Activated CD4-positive, CD25-positive, alpha-beta regulatory T cell treated with anti-CD3 and anti-CD28 coated beads, Interleukin-2, amount 50 U/mL, for 72 hours (primary cell): Measurements from ENCODE around the gene OSBPL2.
A peak's percentile ranks its signal among the peaks of the same experiment; 100 is the strongest.

ENCODE experiments used
- DNase-seq: peaks from one replicate; pipeline ENCODE4 v3.0.0; 2021

OSBPL2 gene

DNA sequence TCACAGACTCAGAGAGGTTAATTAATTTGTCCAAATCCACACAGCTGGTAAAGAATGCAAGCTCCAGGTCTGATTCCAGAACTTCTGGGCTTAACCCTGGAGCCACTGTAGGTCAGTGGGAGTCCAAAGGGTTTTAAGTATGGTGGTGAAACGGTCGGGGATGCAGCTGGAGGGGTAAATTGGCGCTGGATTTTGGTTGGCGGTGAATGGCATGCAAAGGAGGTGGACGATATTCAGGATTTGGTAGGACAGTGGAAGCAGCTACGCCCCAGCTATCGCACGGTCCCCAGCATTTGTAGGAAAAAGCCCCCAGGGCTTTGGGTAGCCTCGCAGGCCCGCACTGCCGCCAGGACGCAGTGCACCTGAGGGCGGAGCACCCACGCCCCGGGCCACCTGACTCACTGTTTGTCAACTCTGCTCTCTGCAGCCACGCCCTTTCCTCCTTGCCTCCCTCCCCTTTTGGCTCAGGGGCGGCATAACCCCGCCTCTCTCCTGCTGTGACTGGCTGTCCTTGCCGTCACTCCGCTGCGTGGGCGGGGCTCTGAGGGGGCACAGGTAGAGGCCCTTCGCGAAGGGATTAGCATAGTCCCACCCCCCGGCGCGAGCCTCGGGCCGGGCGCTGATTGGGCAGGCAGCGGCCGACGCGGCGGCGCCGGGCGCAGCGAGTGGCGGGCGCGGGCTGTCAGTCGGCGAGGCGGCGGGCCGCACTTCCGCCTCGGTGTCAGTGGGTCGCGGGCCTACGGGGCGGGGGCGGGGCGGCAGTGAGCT is at the start of gene OSBPL2:
Gene OSBPL2 (plus strand): TSS at position 721 of the 768 bp plus-strand sequence. CDS start 17,664 bp downstream, outside the sequence.
- peak; percentile 100 for DNase-seq

DNA sequence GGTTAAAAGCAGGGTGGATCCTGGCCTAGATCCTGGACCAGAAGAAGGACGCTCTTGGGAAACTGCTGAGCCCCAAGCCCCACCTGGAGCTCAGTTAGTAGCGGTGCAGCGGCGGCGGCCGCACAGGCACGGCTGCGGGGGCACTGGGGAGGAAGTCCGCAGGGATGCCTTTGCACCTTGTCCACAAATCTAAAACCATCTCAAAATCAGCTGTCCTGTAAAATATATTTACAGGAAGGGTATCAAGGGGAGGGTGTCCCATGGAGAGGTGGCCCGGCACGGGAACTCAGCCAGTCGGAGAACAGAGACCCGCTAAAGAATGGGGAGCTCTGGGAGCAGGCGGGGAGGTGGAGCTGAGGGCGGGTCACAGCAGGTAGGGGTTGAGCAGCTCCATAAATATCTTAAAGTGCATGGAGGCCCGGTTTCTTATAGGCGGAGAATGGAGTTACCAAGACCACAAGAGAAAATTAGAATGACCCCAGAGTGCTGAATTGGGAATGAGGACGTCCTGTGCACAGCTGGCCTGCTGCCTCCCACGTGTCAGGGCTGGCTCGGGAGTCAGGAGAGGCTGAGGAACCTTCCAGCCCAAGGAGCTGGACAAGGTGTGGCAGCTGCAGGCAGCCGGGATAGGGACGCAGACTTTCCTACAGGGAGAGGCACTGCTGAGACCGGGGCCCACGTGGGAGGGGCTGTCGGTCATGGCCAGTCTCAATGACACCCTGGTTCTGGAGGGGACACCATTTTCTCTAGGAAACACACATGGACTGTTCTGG is 47.5 kb upstream of the OSBPL2 start:
- DNase-seq = no peak

DNA sequence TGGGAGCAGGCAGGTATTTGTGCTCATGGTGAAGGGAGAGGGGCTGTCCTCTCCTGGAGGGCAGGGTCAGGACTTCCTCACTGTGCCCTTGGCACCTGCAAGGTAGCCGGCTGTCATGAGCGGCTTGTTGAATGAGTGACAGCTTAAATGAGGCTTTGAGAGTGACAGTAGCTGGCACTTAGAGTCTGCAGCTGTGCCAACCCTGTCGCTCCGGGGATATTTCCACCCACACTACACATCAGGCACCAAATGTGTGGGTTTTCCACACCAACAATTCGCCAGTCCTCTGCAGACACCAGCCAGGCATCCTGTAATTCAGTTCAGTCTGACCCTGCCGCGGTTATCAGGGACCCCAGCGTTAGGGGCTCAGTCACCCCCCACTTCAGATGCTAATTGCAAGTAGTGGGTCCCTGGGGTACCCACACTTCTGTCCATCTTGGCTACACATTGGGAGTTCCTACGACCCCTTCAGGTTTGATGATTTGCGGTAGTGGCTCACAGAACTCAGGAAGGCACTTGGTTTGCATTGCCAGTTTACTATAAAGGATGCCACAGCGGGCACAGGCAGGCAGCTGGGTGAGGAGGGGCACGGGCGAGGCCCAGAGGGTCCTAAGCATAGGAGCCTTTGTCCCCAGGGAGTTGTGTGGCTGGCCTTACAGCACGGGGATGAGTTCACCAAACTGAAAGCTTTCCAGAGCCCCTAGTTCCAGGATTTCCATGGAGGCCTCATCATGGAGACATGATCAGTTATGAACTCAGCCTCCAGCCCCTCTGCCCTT is 46.4 kb upstream of the OSBPL2 start:
- DNase-seq = no peak

DNA sequence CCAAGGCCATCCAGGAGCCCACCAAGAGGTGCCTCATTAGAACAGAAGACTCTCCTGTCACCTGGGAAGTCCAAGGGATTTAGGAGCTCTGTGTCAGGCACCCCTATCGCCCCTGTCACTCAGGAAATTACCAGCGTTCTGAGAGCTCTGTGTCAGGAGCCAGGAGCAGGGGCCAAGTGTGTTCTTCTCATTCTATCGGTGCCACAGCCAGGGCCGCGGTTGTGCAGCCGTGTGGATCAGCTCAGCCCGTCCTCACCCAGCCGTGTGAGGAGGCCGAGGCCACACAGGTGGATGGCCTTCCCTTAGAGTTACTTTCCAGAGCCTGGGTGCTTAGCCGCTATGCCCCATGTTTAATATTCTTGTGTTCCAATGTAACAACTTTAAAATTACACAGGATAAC is 45.7 kb upstream of the OSBPL2 start:
- DNase-seq = no peak

DNA sequence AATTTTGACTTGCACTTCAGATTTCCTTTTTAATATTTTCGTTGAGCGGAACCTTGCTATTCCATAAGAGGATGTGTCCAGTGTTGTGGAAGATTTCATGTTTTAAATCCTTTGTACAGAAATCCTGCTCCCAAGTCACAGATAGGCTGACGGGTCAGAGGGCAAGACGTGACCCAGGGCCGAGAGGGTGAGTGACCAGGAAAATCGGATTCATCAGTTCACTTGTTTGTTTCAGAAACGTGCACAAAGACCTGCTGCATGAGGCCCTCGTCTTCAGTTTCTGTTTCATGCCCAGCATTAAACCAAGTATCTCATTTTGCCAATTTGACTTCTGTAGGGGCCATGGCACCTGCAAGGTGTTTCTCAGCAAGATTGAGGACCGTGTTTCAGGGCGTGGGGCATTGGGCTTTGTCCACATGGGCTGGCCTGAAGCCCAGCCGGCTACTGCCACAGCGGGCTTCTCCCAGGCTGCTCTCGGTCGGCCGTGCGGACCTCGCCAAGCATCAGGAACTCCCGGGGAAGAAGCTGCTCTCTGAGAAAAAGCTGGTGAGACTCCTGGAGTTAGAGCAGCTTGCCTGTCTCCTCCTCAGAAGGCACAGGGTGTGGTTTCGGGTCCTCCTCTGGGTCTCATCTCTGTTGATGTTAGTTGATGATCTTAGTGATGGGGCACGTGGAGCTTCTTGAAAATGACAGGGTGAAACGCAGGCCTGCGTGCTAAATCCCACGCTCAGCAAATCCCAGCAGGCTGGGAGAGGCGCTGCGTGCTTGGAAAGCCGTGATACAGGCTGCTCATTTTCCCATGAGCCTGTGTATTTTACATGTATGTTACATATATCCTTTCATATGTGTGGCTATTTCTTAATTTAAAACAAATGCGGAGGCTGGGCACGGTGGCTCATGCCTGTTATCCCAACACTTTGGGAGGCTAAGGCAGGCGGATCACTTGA is 45.0 kb upstream of the OSBPL2 start:
- no peak for DNase-seq

DNA sequence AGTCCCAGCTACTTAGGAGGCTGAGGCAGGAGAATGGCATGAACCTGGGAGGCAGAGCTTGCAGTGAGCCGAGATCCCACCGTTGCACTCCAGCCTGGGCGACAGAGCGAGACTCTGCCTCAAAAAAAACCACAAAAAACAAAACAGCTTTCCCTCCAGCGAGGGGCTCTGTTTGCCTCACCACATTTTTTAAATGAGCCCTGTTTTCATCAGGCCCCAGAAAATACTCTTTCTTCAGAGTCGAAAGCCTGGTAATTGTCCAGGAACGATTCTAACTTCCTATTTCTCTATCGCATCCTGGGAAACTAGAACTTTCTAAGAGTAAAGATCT is 43.3 kb upstream of the OSBPL2 start:
- no peak for DNase-seq

DNA sequence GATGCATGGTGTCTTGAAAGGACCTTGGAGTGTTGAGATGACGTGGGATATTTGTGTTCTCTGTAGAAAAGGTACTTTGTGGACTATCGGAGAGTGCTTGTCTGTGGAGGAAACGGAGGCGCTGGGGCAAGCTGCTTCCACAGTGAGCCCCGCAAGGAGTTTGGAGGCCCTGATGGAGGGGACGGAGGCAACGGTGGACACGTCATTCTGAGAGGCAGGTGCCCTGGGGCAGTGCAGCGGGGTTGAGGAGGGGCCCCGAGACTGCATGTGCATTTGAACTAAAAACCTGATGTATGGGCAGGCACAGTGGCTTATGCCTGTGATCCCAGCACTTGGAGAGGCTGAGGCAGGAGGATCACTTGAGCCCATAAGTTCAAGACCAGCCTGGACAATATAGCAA is 42.6 kb upstream of the OSBPL2 start:
- DNase-seq = no peak

DNA sequence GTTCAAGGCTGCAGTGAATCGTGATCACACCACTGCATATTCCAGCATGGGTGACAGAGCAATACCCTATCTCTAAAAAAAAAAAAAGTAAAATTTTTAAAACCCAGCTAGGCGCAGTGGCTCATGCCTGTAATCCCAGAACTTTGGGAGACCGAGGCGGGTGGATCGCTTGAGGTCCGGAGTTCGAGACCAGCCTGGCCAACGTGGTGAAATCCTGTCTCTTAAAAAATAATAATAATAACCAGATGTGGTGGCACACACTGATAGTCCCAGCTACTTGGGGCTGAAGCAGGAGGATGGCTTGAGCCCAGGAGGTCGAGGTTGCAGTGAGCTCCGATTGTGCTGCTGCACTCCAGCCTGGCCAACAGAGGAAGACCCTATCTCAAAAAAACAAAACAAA is 42.0 kb upstream of the OSBPL2 start:
- DNase-seq = no peak

DNA sequence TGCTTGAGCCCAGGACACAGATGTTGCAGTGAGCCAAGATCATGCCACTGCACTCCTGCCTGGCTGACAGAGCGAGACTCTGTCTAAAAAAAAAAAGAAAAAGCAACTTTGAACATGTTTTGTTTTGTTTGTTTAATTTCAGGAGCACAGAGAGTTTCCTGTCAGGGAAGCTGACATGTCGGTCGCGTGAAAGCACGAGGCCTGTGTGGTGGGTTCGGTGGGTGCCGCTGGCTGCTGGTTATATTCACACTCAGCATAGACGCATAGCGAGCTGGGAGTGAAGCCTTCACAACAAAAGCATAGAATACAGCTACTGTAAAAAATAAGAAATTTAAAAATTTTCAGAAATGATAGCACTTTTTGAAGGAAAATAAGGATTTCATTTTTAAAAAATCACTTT is 41.0 kb upstream of the OSBPL2 start:
- DNase-seq = no peak

DNA sequence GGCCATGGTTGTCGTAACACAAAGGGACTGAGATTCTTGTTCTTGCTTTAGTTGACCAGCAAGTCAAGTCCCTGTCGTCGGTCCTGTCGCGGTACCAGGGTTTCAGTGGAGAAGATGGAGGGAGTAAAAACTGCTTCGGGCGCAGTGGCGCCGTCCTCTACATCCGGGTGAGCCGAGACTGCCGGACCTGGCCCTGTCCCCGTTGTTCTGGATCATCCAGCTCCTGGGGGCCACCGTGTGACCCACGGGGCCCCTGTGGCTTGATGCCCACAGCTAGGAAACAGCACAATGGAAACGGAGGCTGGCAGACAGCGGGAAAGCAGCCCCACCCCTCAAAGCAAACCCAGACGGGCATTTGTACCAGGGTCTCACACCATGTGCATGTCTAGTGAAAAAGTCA is 40.5 kb upstream of the OSBPL2 start:
- no peak for DNase-seq

DNA sequence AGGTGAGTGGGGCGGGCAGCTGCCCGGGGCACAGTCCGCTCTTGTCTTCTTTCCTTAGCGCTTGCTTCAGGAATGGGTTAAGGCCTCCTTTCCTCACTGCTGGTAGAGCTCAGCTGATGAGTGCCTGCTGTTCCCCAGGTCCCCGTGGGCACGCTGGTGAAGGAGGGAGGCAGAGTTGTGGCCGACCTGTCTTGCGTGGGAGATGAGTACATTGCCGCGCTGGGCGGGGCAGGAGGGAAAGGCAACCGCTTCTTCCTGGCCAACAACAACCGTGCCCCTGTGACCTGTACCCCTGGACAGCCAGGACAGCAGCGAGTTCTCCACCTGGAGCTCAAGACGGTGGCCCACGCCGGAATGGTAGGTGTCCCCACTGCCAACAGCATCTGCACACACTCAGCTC is 39.8 kb upstream of the OSBPL2 start:
- no peak for DNase-seq

DNA sequence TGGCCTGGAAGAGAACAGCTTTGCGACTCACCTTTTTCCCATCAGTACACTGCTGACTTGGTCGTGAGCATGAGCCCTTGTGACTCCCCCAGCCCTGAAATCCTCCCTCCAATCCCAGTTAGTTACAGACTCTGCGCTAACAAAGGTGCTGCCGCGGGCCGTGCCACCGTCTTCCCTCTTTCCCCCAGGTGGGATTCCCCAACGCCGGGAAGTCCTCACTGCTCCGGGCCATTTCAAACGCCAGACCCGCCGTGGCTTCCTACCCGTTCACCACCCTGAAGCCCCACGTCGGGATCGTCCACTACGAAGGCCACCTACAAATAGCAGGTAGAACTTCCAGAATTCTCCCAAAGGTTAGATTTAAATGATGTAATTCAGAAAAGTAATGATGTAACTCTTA is 39.4 kb upstream of the OSBPL2 start:
- DNase-seq = no peak

DNA sequence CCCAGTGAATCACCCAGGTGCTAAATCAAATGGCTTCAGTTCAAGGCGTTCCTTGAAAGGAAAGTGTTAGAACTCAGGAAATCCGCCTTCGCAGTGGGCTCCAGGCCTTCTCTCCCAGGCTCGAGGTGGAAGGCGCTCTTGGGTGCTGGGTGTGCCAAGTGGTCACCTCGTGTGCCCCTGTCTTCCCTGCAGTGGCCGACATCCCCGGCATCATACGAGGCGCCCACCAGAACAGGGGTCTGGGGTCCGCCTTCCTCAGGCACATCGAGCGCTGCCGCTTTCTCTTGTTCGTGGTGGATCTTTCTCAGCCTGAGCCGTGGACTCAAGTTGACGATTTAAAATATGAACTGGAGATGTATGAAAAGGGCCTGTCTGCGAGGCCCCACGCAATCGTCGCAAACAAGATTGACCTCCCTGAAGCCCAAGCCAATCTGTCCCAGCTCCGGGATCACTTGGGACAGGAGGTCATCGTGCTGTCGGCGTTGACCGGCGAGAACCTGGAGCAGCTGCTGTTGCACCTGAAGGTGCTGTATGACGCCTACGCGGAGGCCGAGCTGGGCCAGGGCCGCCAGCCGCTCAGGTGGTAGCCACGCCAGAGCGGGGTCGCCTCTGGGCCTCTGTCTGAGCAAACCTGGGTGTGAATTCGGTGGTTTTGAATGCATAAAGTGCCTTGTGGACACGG is 37.7 kb upstream of the OSBPL2 start:
- DNase-seq = no peak

DNA sequence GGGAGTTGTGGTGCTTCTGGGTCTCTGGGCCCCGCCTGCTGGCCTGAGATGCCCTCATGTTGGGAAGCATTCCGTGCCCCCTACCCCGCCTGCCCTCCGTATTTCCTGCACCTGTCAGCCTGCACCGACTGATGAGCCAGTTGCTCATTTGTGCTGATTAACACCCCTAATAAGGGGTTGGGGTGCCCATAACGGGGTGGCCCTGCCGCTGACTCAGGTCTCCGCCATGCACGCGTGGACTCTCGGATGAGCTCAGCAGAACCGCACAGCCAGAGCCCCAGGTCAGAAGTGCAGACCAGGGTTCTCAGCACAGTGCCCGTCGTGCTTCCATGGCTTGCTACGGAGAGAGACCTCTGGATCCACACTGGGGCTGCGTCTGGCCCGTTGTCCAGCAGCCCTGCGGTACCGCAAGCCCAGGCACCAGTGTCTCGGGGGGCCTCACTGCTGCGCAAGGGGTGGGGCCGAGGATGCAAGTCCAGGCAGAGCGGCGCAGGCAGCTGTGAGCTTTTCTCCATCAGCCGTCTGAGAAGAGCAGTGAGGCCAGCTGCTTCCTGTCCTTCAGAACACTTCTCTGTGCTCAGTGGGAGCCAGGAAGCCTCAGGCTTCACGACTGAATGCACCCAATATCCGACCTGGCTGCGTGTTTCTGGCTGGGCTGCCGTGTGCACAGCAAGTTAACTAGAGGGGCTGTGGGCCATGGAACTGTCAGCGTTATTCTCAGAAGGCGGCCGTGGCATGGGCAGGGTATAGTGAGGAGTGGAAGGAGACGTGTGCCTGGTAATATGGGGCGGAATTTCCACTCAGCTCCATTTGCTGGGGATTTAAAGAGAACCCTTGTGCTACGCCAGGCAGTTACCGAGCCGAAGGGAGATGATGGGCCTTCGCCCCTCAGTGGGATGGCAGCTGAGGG is 36.9 kb upstream of the OSBPL2 start:
- no peak for DNase-seq

DNA sequence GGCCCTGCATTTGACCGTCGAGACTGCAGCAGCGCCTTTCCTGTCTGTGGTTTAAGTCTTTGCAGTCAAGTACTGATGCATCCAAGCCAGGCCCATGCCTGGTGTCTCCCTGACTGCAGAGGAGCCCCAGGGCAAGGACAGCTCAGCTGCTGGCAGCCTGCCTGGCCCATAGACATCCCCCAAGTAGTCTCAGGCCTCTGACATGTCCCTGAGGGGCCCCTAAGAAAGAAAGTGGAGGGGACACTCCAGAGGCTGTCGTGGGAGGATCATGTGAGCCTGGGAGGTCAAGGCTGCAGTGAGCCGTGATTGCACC is 36.3 kb upstream of the OSBPL2 start:
- no peak for DNase-seq

DNA sequence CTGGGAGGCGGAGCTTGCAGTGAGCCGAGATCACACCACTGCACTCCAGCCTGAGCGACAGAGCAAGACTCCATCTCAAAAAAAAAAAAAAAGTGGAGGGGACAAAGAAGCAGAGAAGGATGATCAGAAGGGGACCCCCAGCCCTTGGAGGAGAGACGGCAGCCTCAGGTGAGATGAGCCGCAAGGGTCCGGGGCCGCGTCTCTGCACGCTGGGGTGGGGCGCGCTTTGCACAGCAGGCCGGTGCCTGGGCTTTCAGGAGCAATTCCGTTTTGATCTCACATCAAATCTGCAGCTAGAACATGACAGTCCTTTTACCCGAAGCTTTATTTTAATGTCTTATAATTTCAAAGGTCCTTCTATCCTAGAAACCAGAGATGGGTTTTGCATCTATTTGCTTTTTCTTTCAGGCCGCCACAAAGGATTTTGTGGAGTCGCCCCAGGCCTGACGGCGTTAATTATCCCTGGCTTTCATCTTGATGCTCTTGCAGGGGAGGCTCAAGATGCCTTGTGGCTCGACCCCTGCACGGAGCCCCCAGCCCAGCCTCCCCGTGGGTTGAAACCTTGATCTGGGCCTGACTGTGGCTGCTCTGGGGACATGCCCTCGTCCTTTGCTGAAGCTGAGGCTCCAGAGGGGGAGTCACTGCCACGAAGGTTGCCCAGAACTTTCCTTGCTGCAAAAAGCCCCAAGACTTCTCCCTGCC is 35.5 kb upstream of the OSBPL2 start:
- DNase-seq = no peak

DNA sequence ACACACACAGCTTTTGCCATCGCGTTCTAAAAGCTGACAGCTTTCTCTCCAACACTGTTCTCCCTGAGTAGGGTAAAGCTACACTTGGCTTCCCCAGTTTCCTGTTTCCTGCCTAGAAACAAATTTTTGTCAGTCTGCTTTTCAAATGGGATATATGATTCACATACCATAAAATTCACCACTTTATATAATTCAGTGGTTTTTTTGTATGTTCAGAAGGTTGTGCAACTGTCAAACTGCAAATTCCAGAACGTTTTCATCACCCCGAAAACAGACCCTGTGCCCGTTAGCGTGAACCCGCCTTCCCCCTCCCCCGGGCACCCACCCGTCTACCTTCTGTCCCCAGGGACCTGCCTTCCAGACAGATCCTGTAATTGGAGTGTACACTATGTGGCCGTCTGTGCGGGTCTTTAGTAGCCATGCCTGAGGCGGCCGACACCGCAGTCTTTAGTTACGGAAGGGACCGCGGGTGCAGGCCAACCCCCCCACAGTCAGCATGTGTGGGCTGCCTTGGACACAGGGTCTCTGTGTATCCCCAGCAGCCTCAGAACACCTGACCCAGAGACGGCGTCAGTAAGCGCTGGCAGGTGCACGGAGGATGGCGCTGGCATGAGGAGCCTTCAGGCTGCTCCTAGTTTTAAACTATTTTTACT is 34.8 kb upstream of the OSBPL2 start:
- no peak for DNase-seq

DNA sequence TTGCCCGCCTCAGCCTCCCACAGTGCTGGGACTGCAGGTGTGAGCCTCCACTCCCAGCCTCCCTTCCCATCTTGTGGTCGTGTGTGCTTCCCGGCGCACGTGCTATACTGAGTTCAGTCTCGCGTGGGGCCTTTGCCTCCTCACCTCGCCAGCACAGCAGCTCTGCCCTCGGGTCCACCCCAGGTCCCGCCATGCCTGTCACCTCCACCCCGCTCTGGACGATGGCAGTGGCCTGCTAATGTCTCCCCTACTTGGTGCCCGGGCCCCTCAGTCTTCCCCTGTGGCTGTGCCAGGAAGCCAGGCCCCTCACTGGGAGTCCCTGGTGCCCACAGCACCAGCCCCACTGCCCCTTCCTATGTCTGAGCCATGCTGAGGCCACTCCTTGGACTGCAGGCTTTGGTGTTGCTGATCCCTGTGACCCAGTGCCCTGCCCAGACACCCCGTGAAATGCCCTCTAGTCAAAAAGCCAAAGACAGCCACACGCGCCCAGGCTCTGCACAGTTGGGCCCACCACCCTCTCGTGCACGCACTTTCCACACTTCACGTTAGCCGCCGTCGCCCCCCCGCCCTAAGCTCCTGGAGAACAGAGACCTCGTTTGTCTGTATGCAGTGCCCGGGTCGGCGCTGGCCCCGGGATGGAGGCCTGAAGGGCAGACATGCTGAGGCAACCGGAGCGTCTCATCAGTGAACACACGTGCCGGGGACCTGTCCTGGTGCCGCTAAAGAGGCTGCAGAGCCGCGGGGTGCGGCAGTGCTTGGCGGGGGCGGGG is 32.5 kb upstream of the OSBPL2 start:
- no peak for DNase-seq

DNA sequence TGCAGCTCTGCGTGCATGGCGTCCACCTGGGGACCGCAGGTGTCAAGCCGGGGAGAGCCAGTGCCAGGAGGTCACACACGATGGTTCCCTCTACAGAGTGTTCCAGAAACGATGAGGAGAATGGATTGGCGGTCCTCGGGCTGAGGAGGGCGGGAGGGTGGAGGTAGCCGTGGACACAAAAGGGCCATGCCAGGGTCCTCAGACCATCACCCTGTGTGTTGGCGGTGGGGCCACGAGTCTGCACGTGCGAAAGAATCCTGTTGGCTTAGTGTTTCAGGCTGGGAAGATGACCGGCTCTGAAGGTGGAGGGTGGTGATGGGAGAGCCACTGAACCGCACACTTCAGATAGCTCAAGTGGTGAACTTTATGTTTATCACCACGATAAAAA is 31.9 kb upstream of the OSBPL2 start:
- DNase-seq = no peak
